HG02884 (cell line): ENCODE results near the gene ZSCAN21.

ENCODE experiments used
- ATAC-seq: cut with Tn5 transposase; IDR thresholded peaks from one replicate; pipeline ENCODE4 v1.9.1; 2021; ENCODE audit warnings: mild to moderate bottlenecking, moderate library complexity; ENCODE audit not compliant: unreplicated experiment

The ZSCAN21 gene

DNA sequence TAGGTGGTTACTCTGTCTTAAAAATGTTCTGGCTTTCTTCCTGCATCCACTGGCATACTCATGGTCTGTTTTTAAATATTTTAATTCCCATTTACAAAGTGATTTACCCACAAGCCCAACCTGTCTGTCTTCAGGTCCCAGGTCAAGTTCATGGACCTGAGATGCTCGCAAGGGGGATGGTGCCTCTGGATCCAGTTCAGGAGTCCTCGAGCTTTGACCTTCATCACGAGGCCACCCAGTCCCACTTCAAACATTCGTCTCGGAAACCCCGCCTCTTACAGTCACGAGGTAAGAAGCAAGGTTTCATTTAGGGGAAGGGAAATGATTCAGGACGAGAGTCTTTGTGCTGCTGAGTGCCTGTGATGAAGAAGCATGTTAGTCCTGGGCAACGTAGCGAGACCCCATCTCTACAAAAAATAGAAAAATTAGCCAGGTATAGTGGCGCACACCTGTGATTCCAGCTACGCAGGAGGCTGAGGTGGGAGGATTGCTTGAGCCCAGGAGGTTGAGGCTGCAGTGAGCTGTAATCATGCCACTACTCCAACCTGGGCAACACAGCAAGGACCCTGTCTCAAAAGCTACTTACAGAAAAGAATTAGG lies 25.5 kb upstream of the ZSCAN21 start:
- ATAC-seq: no peak

DNA sequence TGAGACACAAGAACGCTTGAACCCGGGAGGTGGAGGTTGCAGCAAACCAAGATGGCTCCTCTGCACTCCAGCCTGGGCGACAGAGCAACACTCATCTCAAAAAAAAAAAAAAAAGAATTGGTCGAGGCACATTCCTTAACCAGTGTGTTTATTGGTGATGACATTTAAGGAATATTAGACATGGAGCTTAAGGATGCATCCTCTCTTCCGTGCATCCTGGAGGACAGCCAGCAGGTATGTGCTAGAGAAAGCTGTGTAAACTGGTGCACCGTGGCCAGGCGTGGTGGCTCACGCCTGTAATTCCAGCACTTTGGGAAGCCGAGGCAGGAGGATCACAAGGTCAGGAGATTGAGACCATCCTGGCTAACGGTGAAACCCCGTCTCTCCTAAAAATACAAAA lies 22.4 kb upstream of the ZSCAN21 start:
- no peak for ATAC-seq

DNA sequence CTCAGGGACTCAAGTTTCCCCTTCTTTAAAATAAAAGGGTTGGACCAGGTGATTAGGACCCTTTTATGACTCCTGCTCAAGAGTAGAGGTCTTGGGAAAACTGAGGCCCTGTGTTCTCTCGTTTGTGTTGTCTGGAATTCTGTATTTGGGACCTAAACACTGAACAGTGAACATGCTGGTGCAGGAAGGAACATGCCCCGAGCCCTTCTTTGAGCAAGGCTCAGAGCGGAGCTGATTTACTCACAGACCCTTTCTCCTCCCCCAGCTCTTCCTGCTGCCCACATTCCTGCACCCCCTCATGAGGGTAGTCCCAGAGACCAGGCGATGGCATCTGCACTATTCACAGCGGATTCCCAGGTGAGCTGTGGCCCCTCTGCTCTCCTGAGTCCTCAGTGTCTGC lies 20.0 kb upstream of the ZSCAN21 start:
- no peak for ATAC-seq

DNA sequence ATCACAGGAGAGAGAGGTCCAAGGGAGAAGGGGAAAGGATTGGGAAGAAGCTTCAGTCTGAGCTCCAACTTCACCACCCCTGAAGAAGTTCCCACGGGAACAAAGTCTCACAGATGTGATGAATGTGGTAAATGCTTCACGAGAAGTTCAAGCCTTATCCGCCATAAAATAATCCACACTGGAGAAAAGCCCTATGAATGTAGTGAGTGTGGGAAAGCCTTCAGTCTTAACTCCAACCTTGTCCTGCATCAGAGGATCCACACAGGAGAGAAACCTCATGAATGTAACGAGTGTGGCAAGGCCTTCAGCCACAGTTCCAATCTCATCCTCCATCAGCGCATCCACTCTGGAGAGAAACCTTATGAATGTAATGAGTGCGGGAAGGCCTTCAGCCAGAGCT lies 16.0 kb upstream of the ZSCAN21 start:
- ATAC-seq: no peak

DNA sequence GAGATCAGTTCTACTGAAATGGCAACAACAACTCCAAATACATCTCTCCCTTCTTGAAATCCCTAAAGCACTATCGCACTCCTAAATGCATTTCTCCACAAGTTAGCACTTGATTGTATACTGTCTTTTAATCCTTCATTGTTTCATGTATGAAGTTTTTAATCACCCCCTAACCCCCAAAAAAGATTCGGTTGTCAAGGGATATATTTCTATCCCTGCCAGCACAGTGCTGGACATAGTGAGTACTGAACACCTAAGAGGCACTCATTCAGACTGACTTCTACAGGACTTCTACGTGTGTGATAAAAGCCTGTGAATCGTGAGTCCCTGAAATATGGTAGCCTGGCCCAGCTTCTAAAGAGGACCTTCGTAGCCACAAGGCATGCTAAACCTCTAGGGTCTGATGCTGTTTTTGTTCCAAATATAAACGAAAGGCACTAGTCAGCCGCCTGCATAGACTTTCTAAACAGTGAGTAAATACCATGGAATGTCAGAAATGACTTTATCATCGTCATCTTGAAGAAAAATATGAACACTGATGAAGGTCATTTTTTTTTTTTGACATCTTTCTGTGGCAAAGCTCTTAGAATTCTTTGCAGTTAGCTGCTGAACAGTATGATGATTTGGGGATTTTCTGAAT lies 14.6 kb upstream of the ZSCAN21 start:
- no peak for ATAC-seq

DNA sequence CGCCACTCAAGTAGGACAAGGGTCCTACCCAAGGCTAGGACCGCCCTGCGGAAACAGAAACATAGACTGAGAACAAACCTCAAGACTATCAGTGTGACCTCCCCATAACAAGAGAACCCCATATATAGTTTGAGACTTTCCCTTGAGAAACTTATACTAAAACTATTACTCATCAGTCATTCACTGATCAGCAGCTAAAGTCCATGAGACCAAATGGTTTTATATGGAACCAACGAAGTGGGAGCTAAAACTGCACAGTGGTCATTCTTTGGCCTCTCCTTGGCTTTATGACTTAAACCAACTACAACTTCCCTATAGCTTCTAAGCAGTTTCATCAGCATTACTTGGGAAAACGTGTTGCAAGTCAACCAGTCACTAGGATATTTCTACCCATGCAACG lies 13.7 kb upstream of the ZSCAN21 start:
- no peak for ATAC-seq

DNA sequence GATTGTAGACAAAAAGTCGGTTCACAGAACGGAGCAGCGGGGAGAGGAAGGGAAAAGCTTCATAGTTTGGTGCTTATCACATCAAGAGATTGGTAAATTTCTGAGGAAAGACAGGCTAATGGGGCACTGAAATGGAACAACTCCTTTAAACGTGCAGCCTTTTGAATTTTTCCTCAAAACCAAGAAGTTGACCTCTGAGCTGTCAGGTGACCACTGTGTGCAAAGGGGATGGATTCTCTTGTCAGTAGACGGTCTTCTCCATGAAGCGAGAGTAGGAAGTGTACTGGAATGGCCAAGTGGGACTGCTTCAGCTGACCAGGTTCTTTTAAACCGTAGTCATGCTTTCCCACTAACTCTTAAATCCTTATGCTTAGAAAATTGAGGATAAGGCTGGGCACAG lies 11.2 kb upstream of the ZSCAN21 start:
- no peak for ATAC-seq

DNA sequence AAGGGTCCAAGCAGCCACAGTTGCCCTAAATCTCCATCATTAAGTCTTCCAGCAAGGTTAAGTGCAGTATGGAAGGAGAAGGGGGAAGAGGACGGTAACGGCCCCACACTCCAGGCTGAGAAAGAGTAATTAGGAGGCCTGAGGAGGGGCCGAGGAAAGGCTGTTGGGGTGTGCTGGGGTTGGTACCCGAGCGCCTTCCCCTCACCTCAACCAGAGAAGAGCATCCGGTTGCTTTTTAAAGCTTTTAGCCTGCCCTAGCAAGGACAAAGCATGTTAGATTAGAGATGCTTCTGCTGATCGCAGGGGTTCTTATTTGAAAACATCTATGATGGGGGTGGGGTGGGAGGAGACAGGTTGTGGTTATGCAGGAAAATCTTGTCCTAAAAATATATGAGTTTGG lies 9.0 kb upstream of the ZSCAN21 start:
- no peak for ATAC-seq

DNA sequence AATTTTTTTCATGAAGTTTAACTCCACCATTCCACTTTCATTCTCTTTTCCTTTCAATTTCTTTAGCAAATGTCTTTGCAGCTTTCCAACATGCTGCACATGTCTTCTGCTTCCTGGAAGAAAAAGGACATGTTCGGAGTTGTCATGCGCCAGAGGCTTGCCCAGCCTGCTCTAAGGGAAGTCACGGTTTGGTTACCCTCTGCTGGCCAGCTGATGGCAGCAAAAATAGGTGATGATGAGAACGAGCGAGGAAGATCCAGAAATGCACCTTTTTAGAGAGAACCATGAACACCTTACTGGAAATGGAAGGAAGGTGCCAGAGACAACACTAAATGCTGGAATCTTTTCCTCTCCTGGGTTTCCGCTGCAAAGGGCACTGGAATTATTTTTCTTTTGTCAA lies 4.9 kb upstream of the ZSCAN21 start:
- ATAC-seq: no peak

DNA sequence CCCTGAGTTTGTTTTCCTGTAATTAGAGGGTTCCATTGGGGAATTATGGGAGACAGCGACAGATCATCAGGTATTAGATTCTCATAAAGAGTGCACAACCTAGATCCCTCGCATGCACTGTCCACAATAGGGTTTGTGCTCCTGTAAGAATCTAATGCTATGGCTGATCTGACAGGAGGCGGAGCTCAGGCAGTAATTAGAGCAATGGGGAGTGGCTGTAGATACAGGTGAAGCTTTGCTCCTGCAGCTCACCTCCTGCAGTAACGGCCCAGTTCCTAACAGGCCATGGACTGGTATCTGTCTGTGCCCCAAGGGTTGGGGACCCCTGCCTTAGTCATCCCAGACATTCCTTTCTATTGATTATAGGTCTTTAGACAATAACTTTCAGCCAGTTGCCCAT lies 894 bp upstream of the ZSCAN21 start:
- ATAC-seq: no peak

DNA sequence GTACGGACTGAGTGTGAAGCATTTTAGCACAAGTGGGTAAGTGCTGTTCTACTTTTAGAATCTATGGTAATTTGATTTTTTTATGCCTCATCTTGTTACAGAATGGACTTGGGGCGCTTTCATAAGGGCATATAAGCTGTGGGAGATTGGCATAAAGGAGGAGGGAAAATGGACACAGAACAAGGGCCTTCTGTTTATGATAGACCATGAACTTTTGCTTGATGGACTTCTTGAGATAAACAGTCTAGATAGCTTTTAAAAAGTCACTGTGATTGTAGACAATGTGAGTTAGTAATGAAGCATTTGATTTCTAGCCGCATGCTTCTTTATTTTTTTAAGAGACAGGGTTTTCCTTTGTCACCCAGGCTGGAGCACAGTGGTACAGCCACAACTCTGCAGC lies 2.0 kb downstream of the ZSCAN21 start:
- ATAC-seq: no peak

DNA sequence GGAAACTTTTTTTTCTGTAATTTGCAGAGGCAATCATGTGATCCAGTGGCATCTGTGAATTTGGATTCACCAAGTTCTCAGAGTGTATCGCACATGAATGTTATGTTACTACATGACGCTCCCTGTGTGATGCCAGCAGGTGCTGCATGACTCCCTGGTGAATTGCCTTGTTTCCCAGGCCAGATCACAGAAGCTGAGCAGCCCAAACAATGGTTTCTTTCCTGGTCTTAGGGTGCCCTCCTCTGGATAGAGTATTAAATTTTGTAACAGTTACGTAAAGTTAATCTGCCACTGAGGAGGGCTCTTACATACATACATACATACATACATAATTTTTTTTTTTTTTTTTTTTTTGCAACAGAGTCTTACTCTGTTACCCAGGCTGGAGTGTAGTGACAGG lies 3.6 kb downstream of the ZSCAN21 start:
- ATAC-seq: no peak

DNA sequence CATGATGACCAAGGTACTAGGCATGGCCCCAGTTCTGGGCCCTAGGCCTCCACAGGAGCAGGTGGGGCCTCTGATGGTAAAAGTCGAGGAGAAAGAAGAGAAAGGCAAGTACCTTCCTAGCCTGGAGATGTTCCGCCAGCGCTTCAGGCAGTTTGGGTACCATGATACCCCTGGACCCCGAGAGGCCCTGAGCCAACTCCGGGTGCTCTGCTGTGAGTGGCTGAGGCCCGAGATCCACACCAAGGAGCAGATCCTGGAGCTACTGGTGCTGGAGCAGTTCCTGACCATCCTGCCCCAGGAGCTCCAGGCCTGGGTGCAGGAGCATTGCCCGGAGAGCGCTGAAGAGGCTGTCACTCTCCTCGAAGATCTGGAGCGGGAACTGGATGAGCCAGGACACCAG lies 7.4 kb downstream of the ZSCAN21 start:
- no peak for ATAC-seq

DNA sequence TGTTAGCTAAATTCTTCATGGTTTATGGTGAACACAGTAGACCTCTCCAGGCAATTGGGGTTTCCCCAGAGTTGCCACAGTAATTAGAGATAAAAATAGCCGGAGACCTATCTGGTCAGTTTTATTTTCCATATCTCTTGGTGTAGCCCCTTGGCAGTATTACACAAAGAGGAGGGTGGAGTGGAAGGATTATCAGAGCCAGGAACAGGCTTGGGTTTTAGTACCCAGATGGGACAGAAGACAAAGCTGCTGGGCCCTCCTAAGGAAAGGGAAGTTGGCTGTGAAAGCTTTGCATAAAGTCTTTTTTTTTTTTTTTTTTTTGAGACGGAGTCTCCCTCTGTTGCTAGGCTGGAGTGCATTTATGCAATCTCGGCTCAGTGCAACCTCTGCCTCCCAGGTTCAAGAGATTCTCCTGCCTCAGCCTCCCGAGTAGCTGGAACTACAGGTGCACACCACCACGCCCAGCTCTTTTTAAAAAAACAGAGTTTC lies 9.7 kb downstream of the ZSCAN21 start:
- ATAC-seq: no peak

DNA sequence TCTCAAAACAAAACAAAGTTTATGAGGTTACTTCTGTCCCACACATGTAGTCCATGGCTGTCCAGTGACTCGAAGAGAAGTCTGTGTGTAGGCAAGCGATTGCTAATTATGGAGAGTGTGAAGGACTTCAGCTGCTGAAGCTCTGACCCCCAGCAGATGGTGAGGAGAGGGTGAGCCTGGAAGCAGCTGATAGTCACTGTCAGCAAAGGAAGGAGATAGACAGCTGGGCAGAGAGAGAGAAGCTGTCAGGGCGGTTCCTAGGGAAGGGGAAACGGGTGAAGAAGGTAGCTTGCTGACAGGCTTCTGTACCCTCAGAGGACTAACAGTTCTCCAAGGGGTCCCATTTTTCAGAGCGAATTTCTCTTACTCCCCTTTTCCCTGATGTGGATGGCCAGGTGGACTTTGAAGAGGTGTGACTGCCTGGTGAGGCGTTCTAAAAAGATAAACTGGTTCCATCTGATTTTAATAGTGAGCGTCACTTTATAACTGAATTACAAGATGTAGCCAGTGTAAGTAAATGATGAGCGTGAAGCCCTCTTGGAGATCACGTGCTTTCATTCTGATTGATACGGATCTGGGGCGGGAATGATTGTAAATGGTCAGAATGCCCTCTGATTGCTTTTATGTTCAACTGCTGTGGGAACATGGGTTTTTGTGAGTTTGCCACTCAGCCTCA lies 12.1 kb downstream of the ZSCAN21 start:
- ATAC-seq: no peak

DNA sequence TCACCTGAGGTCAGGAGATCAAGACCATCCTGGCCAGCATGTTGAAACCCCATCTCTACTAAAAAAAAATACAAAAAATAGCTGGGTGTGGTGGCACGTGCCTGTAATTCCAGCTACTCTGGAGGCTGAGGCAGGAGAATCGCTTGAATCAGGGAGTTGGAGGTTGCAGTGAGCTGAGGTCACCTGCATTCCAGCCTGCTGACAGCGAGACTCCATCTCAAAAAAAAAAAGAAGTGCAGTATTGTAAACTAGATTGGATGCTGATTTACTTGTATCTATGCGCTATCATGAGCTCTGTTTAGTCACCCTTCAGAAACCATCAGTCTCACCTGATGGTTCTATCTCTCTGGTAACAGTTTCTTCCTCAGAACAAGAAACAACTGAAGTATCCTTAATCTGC lies 13.8 kb downstream of the ZSCAN21 start:
- no peak for ATAC-seq

DNA sequence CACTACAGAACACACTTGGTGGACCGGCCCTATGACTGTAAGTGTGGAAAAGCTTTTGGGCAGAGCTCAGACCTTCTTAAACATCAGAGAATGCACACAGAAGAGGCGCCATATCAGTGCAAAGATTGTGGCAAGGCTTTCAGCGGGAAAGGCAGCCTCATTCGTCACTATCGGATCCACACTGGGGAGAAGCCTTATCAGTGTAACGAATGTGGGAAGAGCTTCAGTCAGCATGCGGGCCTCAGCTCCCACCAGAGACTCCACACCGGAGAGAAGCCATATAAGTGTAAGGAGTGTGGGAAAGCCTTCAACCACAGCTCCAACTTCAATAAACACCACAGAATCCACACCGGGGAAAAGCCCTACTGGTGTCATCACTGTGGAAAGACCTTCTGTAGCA lies 14.6 kb downstream of the ZSCAN21 start:
- ATAC-seq: no peak

DNA sequence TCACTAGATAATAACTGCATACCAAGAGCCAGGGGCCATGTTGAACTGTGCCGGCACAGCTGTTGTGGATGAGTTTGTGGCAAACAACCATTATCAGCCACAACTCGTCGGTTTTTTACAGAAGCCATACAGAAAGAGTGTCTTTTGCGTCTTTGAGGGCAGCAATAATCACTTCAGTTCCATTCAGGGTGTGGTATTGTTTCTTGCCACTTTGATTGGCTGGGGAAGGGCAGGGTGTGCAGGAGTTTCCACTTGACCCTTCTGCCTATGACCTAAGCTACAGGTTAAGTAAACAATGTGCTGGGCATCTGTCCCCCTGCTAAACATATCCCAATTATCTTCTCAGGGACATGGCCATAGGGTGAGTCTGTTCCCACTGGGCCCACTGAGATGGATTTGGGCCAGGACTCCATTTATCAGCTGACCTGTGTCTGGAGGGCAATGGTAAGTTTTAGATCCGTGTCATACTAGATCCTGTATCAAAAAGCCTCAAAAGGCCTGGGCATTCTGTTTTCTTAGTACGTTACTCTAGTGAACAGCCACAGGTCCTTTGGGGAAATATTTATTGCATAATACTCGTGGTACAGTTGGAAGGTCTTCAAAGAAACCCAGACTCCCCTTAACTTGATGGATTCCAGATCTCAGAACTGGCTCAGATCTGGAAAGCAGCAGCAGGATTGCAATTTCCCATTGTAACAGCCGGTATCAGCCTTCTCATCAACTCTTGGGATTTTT lies 16.0 kb downstream of the ZSCAN21 start:
- ATAC-seq: no peak

DNA sequence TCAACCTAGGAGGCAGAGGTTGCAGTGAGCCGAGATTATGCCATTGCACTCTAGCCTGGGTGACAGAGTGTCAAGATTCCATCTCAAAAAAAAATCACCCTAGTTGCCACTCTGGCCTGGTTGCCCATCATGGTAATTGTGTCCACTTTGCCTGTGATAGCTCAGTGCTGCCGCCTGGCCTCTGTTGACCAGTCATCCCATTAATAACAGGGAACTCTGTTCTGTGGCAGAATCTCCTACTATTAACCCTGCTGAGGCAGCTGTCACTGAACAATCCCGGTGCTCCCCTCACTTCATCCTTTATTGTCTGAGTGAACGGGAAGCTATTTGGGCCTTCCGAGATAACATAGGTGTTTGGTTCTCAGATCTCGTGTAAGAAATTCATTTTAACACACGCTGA lies 17.4 kb downstream of the ZSCAN21 start:
- no peak for ATAC-seq

DNA sequence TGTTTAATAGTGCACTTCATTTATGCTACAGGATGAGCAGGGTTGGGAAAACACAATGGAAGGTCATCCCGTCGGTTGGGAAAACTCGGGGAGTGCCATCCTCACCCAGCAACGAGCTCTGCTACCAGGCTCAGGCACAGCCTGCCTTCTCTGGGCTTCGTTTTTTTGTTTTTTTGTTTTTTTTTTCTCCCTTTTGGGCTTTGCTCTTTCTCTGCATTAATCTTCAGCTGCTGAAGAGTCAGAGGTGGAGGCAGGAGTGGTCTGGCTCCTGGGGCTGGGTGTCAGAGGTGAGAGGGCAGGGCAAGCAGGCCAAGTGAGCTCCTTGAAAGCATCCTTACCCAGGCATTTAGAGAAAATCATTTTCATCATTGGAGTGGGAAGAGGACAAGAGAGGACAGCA lies 20.4 kb downstream of the ZSCAN21 start:
- no peak for ATAC-seq

DNA sequence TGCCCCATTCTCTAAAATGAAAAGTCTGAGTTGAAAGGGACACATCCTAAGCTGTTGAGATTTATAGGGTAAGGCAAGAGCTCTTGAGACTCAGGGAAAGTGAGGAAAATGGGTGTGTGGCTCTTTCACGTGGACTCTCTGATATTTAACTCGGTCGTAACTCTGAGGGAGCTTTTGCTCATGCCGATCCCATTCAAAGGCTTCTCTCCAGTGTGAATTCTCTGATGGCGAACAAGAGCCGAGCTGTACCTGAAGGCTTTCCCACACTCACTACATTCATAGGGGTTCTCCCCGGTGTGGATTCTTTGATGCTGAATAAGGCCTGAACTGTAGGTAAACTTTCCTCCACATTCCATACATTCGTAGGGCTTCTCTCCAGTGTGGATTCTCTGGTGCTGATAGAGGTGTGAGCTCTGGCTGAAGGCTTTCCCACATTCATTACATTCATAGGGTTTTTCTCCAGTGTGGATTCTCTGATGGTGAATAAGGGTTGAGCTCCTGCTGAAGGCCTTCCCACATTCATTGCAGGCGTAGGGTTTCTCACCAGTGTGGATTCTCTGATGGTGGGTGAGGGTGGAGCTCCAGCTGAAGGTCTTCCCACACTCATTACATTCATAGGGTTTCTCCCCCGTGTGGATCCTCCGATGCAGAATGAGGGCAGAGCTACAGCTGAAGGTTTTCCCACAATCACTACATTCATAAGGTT lies 21.6 kb downstream of the ZSCAN21 start:
- no peak for ATAC-seq
